Activated naive CD4-positive, alpha-beta T cell treated with anti-CD3 and anti-CD28 coated beads, Interleukin-2, amount 50 U/mL, for 72 hours (primary cell): ENCODE data around the gene ST6GALNAC5. TPM values are rescaled to one million over a fixed set of nuclear protein-coding genes. Genes with fewer than 3 reads are reported as not detected.
"Not testable (repeated sequence)": the region's sequence is repeated elsewhere in the genome, so short reads cannot be mapped to it uniquely, and the experiment has no call there.

Experiments used
- ATAC-seq, 2 donors: fragments of 150-1000 bp; cut with Tn5 transposase; 2 replicates each; pipeline ENCODE4 v1.10.0; 2021; ENCODE audit warnings: mild to moderate bottlenecking in 2 of 2, moderate library complexity in 2 of 2
- DNase-seq, 2 donors: peaks; one replicate each; pipeline ENCODE4 v3.0.0; 2021 to 2022; ENCODE audit warnings: low spot score in 2 of 2
- H3K27ac Mint-ChIP-seq, 2 donors: one replicate each; pipeline ENCODE4 v1.8.0; 2022; ENCODE audit warnings: mild to moderate bottlenecking in 2 of 2, mixed read lengths in 2 of 2
- H3K36me3 Mint-ChIP-seq, 2 donors: one replicate each; pipeline ENCODE4 v1.8.0; 2022; ENCODE audit warnings: mixed read lengths in 2 of 2
- H3K9me3 Mint-ChIP-seq, 2 donors: one replicate each; pipeline ENCODE4 v1.8.0; 2022; ENCODE audit warnings: mixed read lengths in 2 of 2
- total RNA-seq, 2 donors: library from RNA; stranded (reverse); gene quantifications; one replicate each; pipeline ENCODE4 v1.2.3, GENCODE V29; 2022

ST6GALNAC5 gene
- total RNA-seq, 2 donors from 2014 or later = not detected

DNA sequence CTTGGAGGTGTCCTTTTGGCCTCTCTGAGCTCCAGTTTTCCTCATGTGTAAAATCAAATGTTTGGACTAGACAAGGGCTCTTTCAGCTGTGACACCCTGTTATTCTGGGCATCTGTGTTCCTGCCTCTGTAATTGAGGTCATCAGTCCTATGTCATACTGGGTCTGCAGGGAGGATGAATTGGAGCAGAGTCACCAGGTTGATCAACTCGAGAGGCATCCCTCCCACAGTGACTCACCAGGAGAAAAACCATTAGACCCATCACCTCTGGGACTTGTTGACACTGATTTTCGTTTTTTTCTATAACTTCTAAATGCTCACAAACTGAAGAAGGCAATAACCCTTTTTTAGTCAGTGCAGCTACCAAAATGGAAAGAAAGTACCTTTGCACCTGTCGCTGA is 82.2 kb downstream of the ST6GALNAC5 start:
- DNase-seq (no peak), ATAC-seq (peak in 1 of 2 donors; percentile 37)
- no peaks in the 10 kb centered on the region for H3K36me3 Mint-ChIP-seq
- no peak overlapping the region for H3K27ac Mint-ChIP-seq
- H3K9me3 Mint-ChIP-seq = no peaks in the 10 kb centered on the region

DNA sequence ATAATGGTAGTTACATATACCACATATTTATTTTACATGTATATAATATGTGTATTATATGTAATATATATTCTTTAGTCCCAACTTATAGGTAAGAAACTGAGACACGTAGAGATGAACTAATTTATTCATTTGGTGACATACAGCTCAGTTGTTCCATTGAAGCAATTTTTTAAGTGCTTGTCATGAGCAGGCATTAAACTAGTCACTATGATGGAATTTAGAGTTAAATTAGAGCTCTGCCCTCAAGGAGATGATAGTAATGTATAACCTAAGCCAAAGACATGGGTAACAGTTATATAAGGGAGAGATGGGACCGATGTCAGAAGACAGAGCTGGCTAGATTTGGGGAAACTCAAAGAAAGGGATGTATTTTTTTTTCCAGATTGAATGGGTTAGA is 83.0 kb downstream of the ST6GALNAC5 start:
- Mint-ChIP-seq H3K27ac (no peak overlapping the region), H3K9me3 (no peaks in the 10 kb centered on the region), H3K36me3 (no peaks in the 10 kb centered on the region)
- ATAC-seq (no peak), DNase-seq (no peak)

DNA sequence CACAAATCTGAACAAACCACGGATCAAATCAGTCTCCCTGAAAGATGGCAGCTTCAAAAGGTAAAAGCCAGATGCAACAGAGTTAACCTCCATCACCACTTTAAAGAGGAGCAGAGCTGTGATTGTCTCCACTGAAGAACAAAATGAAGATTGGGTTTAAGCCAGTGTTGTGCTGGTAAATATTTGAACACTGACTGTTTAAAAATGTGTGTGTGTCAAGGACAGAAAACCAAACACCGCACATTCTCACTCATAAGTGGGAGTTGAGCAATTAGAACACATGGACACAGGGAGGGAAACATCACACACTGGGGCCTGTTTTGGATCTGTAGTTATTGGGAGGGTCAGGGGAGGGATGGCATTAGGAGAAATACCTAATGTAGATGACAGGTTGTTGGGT is 83.9 kb downstream of the ST6GALNAC5 start:
- no peak for DNase-seq
- no peaks in the 10 kb centered on the region for H3K9me3 Mint-ChIP-seq
- no peak for ATAC-seq

DNA sequence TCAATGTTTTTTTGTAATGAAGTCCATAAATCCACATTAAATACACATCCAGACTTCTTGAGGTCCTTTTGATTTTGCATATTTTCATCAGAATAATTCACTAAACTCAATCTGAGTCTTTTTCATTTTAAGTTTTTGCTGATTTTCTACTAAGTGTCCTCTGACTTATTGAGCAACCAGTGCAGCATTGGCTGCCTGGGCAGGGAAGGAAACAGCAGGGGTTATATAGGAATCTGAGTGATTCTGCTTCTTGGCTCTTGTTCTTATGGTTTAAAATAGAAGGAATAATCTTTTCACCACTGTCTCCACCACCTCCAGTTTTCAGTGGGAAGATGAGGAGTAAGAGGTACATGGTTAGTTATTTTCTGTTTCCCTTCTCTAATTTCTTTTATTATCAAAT is 88.4 kb downstream of the ST6GALNAC5 start:
- ATAC-seq = no peak
- Mint-ChIP-seq H3K9me3 (no peaks in the 10 kb centered on the region), H3K36me3 (no peaks in the 10 kb centered on the region), H3K27ac (no peak overlapping the region)
- DNase-seq = no peak

More for the DNA sequence above, 83.9 kb downstream of the ST6GALNAC5 start:
- Mint-ChIP-seq H3K27ac (no peak overlapping the region), H3K36me3 (no peaks in the 10 kb centered on the region)

DNA sequence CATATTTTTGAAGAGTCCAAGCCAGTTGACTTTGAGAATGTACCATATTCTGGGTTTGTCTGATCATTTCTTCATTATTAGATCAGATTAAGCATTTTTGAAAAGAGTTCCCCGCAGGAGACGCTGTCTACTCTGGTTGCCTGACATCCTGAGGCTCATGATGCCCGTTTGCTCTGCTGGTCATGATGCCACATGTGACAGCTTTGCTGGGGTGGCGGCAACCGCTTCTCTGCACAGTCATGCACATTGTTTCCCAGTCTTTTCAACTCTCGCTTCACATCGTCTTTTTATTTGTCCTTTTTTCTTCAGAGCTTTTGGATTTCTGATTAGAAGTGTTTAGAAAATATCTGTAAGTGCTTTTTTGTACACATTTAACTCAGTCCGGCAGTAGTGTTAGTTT is 90.7 kb downstream of the ST6GALNAC5 start:
- DNase-seq (no peak), ATAC-seq (no peak)
- Mint-ChIP-seq H3K36me3 (no peaks in the 10 kb centered on the region), H3K9me3 (no peaks in the 10 kb centered on the region), H3K27ac (no peak overlapping the region)

DNA sequence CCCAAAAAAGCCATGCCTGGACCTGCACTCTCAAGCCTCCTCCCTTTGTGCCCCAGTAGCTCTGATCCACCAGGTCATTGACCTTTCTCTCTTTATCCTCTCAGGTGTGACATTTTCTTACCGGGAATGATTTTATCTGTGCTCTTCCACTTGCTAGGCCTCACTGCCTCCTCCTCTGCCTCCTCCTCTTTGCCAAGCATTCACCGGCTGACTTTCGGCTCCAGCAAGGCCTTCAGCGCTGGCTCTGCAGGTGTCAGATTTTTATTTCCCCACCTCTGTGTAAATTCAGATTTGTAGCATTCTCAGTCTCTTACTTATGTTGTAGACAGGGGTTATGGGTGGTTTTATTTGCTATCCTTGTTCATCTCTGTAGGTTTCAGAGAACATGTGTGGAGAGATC is 91.5 kb downstream of the ST6GALNAC5 start:
- ATAC-seq = no peak
- Mint-ChIP-seq H3K27ac (no peak overlapping the region), H3K9me3 (no peaks in the 10 kb centered on the region), H3K36me3 (no peaks in the 10 kb centered on the region)
- no peak for DNase-seq

DNA sequence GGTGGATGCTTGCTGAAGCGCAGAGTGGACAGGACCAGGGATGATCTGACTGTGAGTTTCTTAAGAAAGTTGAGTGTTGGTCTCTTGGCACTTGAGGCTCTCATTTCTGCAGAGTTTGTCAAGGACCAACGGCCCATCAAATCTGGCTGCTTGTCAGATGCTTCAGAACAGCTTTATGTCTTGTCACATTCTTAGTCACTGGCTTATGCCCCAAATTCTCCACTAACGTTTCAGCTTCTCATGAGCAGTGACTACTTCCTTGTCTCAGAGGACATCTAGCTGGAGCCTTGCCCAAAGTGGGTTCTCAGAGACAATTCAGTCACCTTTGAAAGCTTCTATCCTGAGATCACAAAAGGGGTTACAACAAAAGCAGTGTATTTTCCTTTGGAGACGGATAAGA is 92.3 kb downstream of the ST6GALNAC5 start:
- DNase-seq (no peak), ATAC-seq (no peak)
- no peaks in the 10 kb centered on the region for H3K9me3 Mint-ChIP-seq
- no peak overlapping the region for H3K27ac Mint-ChIP-seq
- H3K36me3 Mint-ChIP-seq = no peaks in the 10 kb centered on the region

DNA sequence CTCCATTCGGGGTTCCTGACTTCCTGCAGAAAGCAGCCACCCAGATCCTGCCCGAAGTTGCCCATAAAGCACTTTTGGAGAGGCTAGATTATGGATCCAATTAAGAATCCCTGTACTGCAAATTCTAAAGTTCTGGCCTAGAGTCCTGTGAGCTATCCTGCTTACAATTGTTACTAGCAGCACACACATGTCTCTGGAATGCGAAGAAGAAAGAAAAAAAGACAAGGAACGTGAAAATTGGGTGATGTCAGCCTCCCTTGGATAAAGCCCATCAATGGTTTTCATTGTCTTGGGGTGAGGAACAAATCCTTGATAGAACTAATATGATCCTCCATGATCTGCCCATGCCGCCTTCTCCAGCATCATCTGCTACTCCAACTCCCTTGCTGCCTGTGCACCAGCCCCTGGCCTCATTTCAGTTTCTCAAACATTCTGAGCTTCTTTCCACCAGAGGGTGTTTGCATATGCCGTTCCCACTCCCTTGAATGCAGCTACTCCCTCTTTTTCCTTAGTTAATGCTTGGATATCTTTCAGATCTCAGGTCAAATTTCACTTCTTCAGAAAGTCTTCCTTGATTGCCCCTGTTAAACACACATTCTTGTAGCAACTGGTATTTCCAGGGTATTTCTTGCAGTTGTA is 94.0 kb downstream of the ST6GALNAC5 start:
- no peak for ATAC-seq
- H3K36me3 Mint-ChIP-seq = no peaks in the 10 kb centered on the region
- peaks cover 0 to 5% of the 10 kb centered on the region in 2 donors for H3K9me3 Mint-ChIP-seq
- H3K27ac Mint-ChIP-seq = no peak overlapping the region
- no peak for DNase-seq

DNA sequence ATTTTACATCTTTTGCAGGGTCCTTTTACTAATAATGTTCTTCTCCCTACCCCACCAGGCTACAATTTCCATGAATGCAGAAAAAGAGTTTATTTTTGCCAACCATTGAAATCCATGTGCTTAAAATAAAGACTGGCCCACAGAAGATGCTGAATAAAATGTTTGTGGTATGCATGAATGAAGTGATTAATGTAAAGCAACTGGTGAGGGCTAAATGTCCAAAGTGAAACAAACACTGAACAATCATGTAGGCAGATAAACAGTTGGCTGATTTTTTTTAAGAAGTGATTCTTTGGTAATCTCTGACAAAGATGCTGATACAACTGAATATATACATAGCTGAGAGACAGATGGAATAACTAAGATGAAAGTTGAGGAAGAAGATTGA is 94.5 kb downstream of the ST6GALNAC5 start:
- Mint-ChIP-seq H3K36me3 (no peaks in the 10 kb centered on the region), H3K27ac (no peak overlapping the region), H3K9me3 (peaks cover 0 to 5% of the 10 kb centered on the region in 2 donors)
- ATAC-seq (no peak), DNase-seq (no peak)

DNA sequence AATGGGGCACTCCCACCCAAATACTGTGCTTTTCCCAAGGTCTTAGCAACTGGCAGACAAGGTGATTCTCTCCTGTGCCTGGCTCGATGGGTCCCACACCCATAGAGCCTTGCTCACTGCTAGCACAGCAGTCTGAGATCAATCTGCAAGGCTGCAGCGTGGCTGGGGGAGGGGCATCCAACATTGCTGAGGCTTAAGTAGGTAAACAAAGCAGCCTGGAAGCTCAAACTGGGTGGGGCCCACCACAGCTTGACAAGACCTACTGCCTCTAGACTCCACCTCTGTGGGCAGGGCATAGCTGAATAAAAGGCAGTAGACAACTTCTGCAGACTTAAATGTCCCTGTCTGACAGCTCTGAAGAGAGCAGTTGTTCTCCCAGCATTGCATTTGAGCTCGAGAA is 114.0 kb downstream of the ST6GALNAC5 start:
- not testable (repeated sequence) for H3K27ac Mint-ChIP-seq, DNase-seq, ATAC-seq
- Mint-ChIP-seq H3K9me3 (peaks cover 20 to 23% of the 10 kb centered on the region in 2 donors), H3K36me3 (peaks cover 8 to 16% of the 10 kb centered on the region in 2 donors)

DNA sequence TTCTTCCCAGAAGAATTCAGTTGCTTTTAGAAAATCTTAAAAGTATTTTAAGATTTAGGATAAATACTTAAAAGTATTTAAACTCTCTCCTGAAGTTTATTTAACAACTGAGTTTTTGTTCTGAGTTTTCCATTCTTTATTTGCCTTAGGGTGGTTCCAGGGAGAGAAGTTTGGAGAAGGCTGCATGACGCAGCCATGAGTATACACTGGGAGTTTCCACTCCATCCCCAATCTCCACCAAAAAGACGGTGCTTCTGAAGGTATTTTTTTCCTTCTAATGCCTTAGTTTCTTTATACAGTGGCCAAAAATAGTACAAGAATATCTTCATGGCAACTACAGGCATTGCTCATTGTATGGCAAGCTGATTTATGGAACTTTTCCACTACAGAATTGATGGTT is 122.7 kb downstream of the ST6GALNAC5 start:
- H3K9me3 Mint-ChIP-seq = no peaks in the 10 kb centered on the region
- no peak overlapping the region for H3K27ac Mint-ChIP-seq
- H3K36me3 Mint-ChIP-seq = no peaks in the 10 kb centered on the region
- no peak for DNase-seq
- no peak for ATAC-seq

DNA sequence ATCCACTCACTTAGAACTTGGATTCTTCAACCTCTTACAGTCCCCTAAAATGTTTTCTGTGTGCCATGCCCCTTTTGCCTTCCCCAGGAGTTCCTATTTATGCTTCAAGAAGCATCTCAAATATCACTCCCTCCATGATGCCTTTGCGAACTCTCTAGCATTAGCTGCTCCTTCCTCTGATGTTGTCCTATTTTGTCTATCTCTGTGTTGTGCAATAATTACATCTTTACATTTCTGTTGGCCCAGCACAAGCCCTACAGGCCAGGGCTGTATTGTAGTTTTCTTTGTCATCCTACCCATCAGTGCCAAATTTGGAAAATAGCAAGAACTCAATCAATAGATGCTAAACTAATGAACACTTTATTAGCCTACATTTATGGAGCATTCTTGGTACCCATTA is 125.8 kb downstream of the ST6GALNAC5 start:
- no peak overlapping the region for H3K27ac Mint-ChIP-seq
- DNase-seq = no peak
- no peaks in the 10 kb centered on the region for H3K9me3 Mint-ChIP-seq
- no peaks in the 10 kb centered on the region for H3K36me3 Mint-ChIP-seq
- ATAC-seq = no peak

DNA sequence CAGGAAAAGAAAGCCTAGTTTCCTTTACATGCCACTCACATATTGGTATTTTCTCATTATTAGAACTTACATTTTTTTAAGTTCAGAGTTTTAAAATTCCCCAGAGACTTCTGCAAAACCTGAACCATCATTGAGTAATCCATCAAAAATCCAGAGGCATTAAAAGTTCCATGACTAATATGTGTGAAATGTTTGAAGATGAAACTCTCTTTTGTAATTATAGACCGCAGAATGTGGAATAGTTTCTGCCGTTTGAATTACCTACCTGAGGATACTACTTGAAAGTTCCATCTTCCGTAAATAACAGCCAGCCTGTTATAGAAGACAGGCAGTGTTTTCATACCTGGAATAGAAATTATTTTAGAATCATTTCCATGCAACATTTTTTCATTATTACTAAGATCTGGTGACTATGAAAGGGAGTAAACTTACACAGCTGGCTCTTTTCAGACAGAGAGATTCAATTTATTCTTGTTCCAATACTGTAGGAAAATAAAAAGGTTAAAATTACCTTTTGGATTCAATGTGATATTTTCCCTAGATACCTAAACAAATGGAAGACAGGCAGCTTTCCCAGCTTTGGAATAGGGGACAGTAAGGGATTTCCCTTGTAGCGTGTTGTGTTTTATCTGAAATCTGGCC is 131.4 kb downstream of the ST6GALNAC5 start:
- H3K27ac Mint-ChIP-seq = no peak overlapping the region
- DNase-seq (no peak), ATAC-seq (no peak)
- no peaks in the 10 kb centered on the region for H3K36me3 Mint-ChIP-seq
- no peaks in the 10 kb centered on the region for H3K9me3 Mint-ChIP-seq

DNA sequence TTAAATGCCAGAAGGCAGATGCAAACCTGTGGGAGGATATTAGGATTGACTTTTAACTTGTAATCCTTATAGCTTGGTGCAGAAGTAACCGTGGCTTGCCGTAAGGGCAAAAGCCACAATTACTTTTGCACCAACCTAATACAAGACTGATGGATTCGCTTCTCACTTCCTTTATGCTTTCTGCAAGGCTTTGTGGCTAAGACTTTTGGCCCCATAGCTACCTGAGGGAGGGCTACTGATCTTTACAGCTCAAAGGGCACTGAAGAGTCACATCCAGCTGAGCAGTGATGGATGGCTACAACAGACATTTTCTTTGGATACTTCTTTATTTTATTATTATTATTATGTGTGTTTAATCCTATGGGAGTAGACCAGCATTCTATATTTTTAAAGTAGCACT is 140.4 kb downstream of the ST6GALNAC5 start:
- Mint-ChIP-seq H3K9me3 (peaks cover 4 to 5% of the 10 kb centered on the region in 2 donors), H3K36me3 (peaks cover 0 to 4% of the 10 kb centered on the region in 2 donors), H3K27ac (no peak overlapping the region)
- ATAC-seq (no peak), DNase-seq (no peak)

DNA sequence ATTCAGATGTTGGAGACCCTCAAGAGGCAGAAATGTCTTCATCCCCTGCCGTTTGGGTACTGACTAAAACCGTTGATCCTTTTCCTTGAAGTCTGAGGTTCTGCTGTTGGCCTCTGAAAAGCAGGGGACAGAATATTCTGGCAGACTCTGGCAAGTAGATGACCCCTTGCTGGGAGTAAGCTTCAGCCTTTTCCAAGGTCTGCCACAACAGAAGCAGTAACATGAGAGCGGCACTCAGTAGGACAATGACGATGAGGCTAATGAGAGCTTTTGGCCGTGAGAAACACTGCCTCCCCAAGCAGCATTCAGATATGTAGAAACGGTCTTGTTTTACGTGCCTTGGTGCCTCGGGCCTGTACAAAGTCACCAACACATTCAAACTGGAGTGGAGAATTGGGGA is 143.7 kb downstream of the ST6GALNAC5 start:
- DNase-seq (no peak), ATAC-seq (no peak)
- Mint-ChIP-seq H3K27ac (no peak overlapping the region), H3K9me3 (no peaks in the 10 kb centered on the region), H3K36me3 (no peaks in the 10 kb centered on the region)

DNA sequence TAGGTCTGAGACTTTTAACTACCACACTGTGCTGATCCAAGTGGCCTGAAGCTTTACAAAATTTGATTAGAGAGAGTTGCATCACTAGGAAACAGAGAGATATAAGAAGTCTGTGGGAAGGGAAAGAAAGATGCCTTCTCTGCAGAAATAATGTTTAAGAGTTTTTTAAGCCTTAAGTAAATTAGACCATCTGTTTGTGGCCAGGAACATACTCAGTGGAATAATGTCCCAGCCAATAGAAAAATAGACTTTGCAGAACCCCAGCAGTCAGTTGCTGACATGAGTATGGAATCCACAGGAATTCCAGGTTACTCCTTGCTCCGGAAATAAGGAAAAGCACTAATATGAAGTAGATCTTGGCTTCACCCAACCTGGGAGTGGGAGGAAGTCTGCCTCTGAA is 144.8 kb downstream of the ST6GALNAC5 start:
- DNase-seq (no peak), ATAC-seq (no peak)
- H3K36me3 Mint-ChIP-seq = no peaks in the 10 kb centered on the region
- no peaks in the 10 kb centered on the region for H3K9me3 Mint-ChIP-seq
- H3K27ac Mint-ChIP-seq = no peak overlapping the region

DNA sequence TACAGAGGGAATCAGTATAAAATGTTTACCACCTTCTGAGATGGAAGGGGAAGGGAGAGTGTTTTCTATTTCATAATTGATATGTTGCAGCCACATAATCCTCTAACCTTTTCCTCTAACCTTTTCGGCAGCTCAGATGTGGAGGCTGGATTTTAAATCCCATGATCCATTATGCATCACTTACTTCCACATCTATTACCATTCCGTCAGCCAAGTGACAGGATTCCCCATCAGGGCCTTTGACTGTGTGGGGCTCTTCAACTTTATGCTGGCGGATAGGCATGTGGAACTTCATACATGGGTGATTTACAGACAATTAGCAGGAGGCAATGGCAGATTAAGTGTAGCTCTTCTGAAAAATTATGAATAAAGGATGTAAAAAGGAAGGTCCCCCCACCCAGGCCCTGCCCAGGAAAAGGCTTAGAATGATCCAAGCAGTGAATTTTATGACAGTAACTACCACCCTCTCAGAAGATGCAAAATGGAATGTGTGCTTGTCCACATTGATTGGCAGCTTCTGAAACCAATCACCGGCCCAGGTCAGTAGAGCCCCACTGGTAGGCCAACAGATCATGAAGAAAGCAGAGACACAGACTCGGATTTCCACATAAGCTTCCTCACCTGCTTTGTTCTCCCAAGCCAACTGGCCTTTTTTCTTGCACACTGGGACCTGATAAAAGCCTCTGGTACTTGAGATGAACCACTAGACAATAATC is 147.0 kb downstream of the ST6GALNAC5 start:
- no peak for DNase-seq
- no peak overlapping the region for H3K27ac Mint-ChIP-seq

More for the DNA sequence above, 147.0 kb downstream of the ST6GALNAC5 start:
- Mint-ChIP-seq H3K9me3 (no peaks in the 10 kb centered on the region), H3K36me3 (no peaks in the 10 kb centered on the region)
- ATAC-seq = no peak
